Measurements from ENCODE around the gene CHST2. TPM values are rescaled to one million over a fixed set of nuclear protein-coding genes. Genes with fewer than 3 reads are reported as not detected.
"Not testable (repeated sequence)": the region's sequence is repeated elsewhere in the genome, so short reads cannot be mapped to it uniquely, and the experiment has no call there.

Gene CHST2
- total RNA-seq, result 10 to 100 TPM in 1 of 2 donors, 1 to 10 TPM in 1; 3.5 to 11.3 TPM

- ATAC-seq (ENCODE audit: insufficient number of reproducible peaks, low FRiP score, low read depth), result no peak
- peaks cover 0 to 11% of the 10 kb centered on the region in 2 donors for H3K4me1 ChIP-seq (ENCODE audit: control insufficient read depth in 1 of 2, low read depth in 2 of 2)
- no peak for TF ChIP-seq CTCF (IDR thresholded peaks at IDR 0.05)
- peak within 1 kb of the TSS; percentile 87 for H3K4me3 ChIP-seq
- no peaks in the 10 kb centered on the region for H3K9me3 ChIP-seq
- DNase-seq (ENCODE audit: low spot score), result no peak
- H3K36me3 ChIP-seq, result no peaks in the 10 kb centered on the region
- no peaks in the 10 kb centered on the region for H3K27me3 ChIP-seq (replicated peaks; ENCODE audit: insufficient read depth)
- H3K27ac ChIP-seq, result no peak within 1 kb of the TSS
These were observed at the start of gene CHST2 for GRCh38 chr3:143119009-143119914. TSS of gene CHST2 (plus strand) at chr3:143119771. CDS start at chr3:143120817, 1,046 bp downstream.

- no peak for TF ChIP-seq CTCF (IDR thresholded peaks at IDR 0.05)
- Histone ChIP-seq H3K4me1 (ENCODE audit: control insufficient read depth in 1 of 2, low read depth in 2 of 2) (no peaks in the 10 kb centered on the region), H3K4me3 (no peak overlapping the region), H3K27ac (no peak overlapping the region), H3K27me3 (replicated peaks; ENCODE audit: insufficient read depth) (no peaks in the 10 kb centered on the region), H3K36me3 (no peaks in the 10 kb centered on the region), H3K9me3 (no peaks in the 10 kb centered on the region)
- ATAC-seq (ENCODE audit: insufficient number of reproducible peaks, low FRiP score, low read depth) (no peak), DNase-seq (ENCODE audit: low spot score) (no peak)
These were observed 48.5 kb upstream of the CHST2 start for GRCh38 chr3:143070977-143071551.

GRCh38 chr3:143071776-143072175 lies 47.8 kb upstream of the CHST2 start:
- Histone ChIP-seq H3K27ac (no peak overlapping the region), H3K27me3 (replicated peaks; ENCODE audit: insufficient read depth) (no peaks in the 10 kb centered on the region), H3K9me3 (no peaks in the 10 kb centered on the region), H3K4me3 (no peak overlapping the region), H3K36me3 (no peaks in the 10 kb centered on the region), H3K4me1 (ENCODE audit: control insufficient read depth in 1 of 2, low read depth in 2 of 2) (no peaks in the 10 kb centered on the region)
- no peak for TF ChIP-seq CTCF (IDR thresholded peaks at IDR 0.05)
- no peak for ATAC-seq (ENCODE audit: insufficient number of reproducible peaks, low FRiP score, low read depth)
- no peak for DNase-seq (ENCODE audit: low spot score)

GRCh38 chr3:143072298-143073020 lies 47.1 kb upstream of the CHST2 start:
- not testable (repeated sequence) for H3K9me3 ChIP-seq; DNase-seq (ENCODE audit: low spot score); H3K27me3 ChIP-seq (replicated peaks; ENCODE audit: insufficient read depth); H3K27ac ChIP-seq; H3K4me3 ChIP-seq; ATAC-seq (ENCODE audit: insufficient number of reproducible peaks, low FRiP score, low read depth); H3K36me3 ChIP-seq; H3K4me1 ChIP-seq (ENCODE audit: control insufficient read depth in 1 of 2, low read depth in 2 of 2)

GRCh38 chr3:143073541-143073940 lies 46.0 kb upstream of the CHST2 start:
- not testable (repeated sequence) for DNase-seq (ENCODE audit: low spot score); H3K4me3 ChIP-seq; H3K4me1 ChIP-seq (ENCODE audit: control insufficient read depth in 1 of 2, low read depth in 2 of 2); H3K27ac ChIP-seq; ATAC-seq (ENCODE audit: insufficient number of reproducible peaks, low FRiP score, low read depth); H3K9me3 ChIP-seq; H3K36me3 ChIP-seq; H3K27me3 ChIP-seq (replicated peaks; ENCODE audit: insufficient read depth)

GRCh38 chr3:143073983-143074382 lies 45.6 kb upstream of the CHST2 start:
- H3K9me3 ChIP-seq; H3K4me1 ChIP-seq (ENCODE audit: control insufficient read depth in 1 of 2, low read depth in 2 of 2); ATAC-seq (ENCODE audit: insufficient number of reproducible peaks, low FRiP score, low read depth); DNase-seq (ENCODE audit: low spot score); H3K27ac ChIP-seq; H3K4me3 ChIP-seq; H3K36me3 ChIP-seq; H3K27me3 ChIP-seq (replicated peaks; ENCODE audit: insufficient read depth): not testable (repeated sequence)
